Renal cortical epithelial cell (primary cell): ENCODE results near the gene PRRX2. TPM values are rescaled to one million over a fixed set of nuclear protein-coding genes. Genes with fewer than 3 reads are reported as not detected.
A peak's percentile ranks its signal among the peaks of the same experiment; 100 is the strongest.
"Not testable (repeated sequence)": the region's sequence is repeated elsewhere in the genome, so short reads cannot be mapped to it uniquely, and the experiment has no call there.

Experiments used
- DNase-seq: peaks from one replicate; pipeline ENCODE4 v3.0.0-alpha.2; 2011; ENCODE audit warnings: low read depth
- total RNA-seq: library from RNA; depleted of rRNA; stranded (reverse); fragments of >200 nt; gene quantifications from 2 replicates; pipeline ENCODE4 v1.2.3, GENCODE V29; 2014

Gene PRRX2
- total RNA-seq, 1 donor from 2014 or later, result 0.45 TPM

- no peak for DNase-seq
Observed at GRCh38 chr9:129759319-129759718, 93.9 kb downstream of the PRRX2 start.

DNA sequence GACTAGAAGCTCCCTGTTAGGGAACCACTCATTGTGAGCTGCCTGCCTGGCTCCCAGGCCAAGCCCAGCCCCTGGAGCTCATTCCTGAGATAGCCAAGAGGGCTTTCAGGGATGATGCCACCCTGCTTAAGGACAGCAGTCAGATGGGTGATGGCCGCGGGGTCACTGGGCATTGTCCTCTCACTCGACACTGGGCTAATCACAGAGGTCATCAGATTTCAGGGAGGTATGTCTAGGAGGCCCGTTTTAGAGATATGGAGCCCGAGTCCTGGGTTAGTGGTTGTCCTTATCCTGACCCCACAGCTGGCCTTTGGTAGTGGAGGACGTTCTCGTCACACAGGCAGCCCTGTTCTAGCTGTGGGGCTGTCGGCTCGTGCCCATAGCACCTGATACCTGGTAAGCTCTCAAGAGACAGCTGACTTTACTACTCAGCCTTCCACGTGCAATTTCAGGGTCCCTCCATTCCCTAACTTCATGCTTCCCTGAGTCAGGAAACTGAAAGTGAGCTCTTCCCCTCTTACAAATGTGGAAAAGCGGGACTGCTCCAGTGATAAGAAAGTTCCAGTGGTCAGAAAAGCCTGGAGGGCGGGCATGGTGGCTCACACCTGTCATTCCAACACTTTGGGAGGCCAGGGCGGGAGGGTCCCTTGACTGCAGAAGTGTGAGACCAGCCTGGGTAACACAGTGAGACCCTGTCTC, 94.5 kb downstream of the PRRX2 start:
- no peak for DNase-seq

- not testable (repeated sequence) for DNase-seq
Observed at GRCh38 chr9:129760784-129761183, 95.3 kb downstream of the PRRX2 start.

DNA sequence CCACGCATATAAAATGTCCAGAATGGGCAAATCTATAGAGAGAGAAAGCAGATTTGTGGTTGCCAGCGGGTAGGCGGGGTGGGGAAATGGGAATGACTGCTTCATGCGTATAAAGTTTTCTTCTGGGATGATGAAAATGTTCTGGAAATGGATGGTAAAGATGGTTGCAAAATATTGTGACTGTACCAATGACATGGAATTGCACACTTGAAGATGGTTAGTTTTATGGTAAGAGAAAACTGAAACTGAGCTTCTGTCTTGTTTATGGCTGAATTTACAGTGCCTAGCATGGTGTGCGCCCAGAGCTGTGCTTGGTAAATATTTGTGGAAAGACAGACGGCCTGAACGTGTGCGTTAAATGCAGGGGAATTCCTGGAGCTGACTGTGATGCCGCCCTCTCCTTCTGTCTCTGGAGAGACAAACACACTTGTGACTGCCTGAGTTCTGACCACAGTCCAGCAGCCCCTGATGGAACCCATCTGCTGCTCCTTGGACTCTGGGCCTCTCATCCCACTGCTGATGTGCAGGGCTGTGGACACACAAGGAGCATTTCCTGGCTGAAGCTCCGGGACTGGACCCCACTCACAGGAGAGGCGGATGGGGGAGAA, 96.0 kb downstream of the PRRX2 start:
- DNase-seq, result peak; percentile 28

GRCh38 chr9:129761901-129762369, 96.5 kb downstream of the PRRX2 start:
- DNase-seq, result peak; percentile 79

GRCh38 chr9:129762370-129762984, 97.0 kb downstream of the PRRX2 start:
- DNase-seq, result peak; percentile 85

GRCh38 chr9:129762985-129763926, 97.8 kb downstream of the PRRX2 start:
- DNase-seq, result peak; percentile 65

DNA sequence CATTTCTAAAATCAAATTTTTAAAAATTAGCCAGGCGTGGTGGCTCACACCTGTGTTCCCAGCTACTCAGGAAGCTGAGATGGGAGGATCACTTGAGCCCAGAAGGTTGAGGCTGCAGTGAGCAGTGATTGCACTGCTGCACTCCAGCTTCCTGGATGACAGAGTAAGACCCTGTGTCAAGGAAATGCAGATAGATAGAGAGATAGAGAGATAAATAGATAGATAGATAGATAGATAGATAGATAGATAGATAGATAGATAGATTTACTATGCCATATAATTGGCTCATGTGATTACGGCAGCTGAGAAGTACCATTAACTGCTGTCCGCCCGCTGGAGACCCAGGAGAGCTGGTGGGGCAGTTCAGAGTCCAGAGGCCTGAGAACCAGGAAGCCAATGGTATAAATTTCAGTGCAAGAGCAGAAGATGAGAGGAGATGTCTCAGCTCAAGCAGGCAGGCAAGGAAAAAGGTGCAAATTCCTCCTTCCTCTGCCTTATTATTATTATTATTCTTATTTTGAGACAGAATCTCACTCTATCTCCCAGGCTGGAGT, 100.4 kb downstream of the PRRX2 start:
- DNase-seq, result no peak

GRCh38 chr9:129768486-129768885, 103.0 kb downstream of the PRRX2 start:
- no peak for DNase-seq

GRCh38 chr9:129769669-129770068, 104.2 kb downstream of the PRRX2 start:
- no peak for DNase-seq

GRCh38 chr9:129770741-129771140, 105.3 kb downstream of the PRRX2 start:
- no peak for DNase-seq

Other genes starting within 250 kb of the PRRX2 start
- gene C9orf50, start 44.5 kb upstream of the PRRX2 start, total RNA-seq, result 0.05 TPM in 1 of 2 replicates, not detected in the other
- gene NTMT1, start 39.5 kb upstream of the PRRX2 start, total RNA-seq, result 22.2 and 38.2 TPM in 2 replicates
- gene ASB6, start 23.5 kb upstream of the PRRX2 start, total RNA-seq, result 17.4 and 21.9 TPM in 2 replicates
- gene PTGES, start 87.4 kb downstream of the PRRX2 start, total RNA-seq, result 3.2 and 42.7 TPM in 2 replicates
- 25.6 and 25.9 TPM in 2 replicates for gene TOR1B, start 137.5 kb downstream of the PRRX2 start, total RNA-seq
- gene TOR1A, start 158.5 kb downstream of the PRRX2 start, total RNA-seq, result 48.4 and 52.8 TPM in 2 replicates
- 48.6 and 64.5 TPM in 2 replicates for gene C9orf78, start 169.6 kb downstream of the PRRX2 start, total RNA-seq
- 5.2 and 18.4 TPM in 2 replicates for gene USP20, start 169.8 kb downstream of the PRRX2 start, total RNA-seq